H9 (cell line): ENCODE measurements around the gene PRSS50. TPM values are rescaled to one million over a fixed set of nuclear protein-coding genes. Genes with fewer than 3 reads are reported as not detected.

Experiments used
- DNase-seq: peaks from one replicate; pipeline ENCODE4 v3.0.0-alpha.2; 2017
- H2AFZ ChIP-seq: one replicate; pipeline ENCODE4 v1.6.1; 2013; ENCODE audit warnings: mild to moderate bottlenecking, low read length, control low read depth, moderate library complexity
- H2AK5ac ChIP-seq: 2 replicates; pipeline ENCODE4 v1.6.1; 2013; ENCODE audit warnings: low read length, control low read depth, mixed read lengths; ENCODE audit not compliant: insufficient read length
- H2BK120ac ChIP-seq: one replicate; pipeline ENCODE4 v1.6.1; 2013; ENCODE audit warnings: low read depth, mild to moderate bottlenecking, low read length, control low read depth, inconsistent platforms; ENCODE audit not compliant: poor library complexity, severe bottlenecking
- H2BK12ac ChIP-seq: 2 replicates; pipeline ENCODE4 v1.6.1; 2013; ENCODE audit warnings: low read length, control low read depth, mixed read lengths, low read depth; ENCODE audit not compliant: insufficient read length
- H2BK15ac ChIP-seq: 2 replicates; pipeline ENCODE4 v1.6.1; 2013; ENCODE audit warnings: low read depth, low read length, control low read depth
- H2BK20ac ChIP-seq: one replicate; pipeline ENCODE4 v1.6.1; 2013; ENCODE audit warnings: low read depth, mild to moderate bottlenecking, low read length, control low read depth, inconsistent platforms; ENCODE audit not compliant: poor library complexity, severe bottlenecking
- H2BK5ac ChIP-seq: 2 replicates; pipeline ENCODE4 v1.6.1; 2013; ENCODE audit warnings: low read length, control low read depth, mixed read lengths; ENCODE audit not compliant: insufficient read length
- H3K14ac ChIP-seq: 2 replicates; pipeline ENCODE4 v1.6.1; 2013; ENCODE audit warnings: low read length, control low read depth; ENCODE audit not compliant: insufficient read depth
- H3K18ac ChIP-seq: 2 replicates; pipeline ENCODE4 v1.6.1; 2013; ENCODE audit warnings: low read depth, mild to moderate bottlenecking, mixed read lengths, low read length, control low read depth; ENCODE audit not compliant: insufficient read length
- H3K23ac ChIP-seq: 2 replicates; pipeline ENCODE4 v1.6.1; 2013; ENCODE audit warnings: low read length, control low read depth, mixed read lengths, low read depth; ENCODE audit not compliant: insufficient read length
- H3K23me2 ChIP-seq: 2 replicates; pipeline ENCODE4 v1.6.1; 2013; ENCODE audit warnings: low read depth, mild to moderate bottlenecking, mixed read lengths, low read length, control low read depth; ENCODE audit not compliant: insufficient read length, poor library complexity, severe bottlenecking
- H3K27ac ChIP-seq: 2 replicates; pipeline ENCODE4 v1.5.1; 2013; ENCODE audit warnings: low read length, control low read depth, mixed read lengths, low read depth; ENCODE audit not compliant: insufficient read length
- H3K27me3 ChIP-seq: 2 replicates; pipeline ENCODE4 v1.6.1; 2013; ENCODE audit warnings: low read length, control low read depth, inconsistent platforms; ENCODE audit not compliant: insufficient read depth
- H3K4ac ChIP-seq: 2 replicates; pipeline ENCODE4 v1.6.1; 2013; ENCODE audit warnings: low read depth, mild to moderate bottlenecking, control low read depth, inconsistent platforms, low read length, moderate library complexity
- H3K4me1 ChIP-seq: 2 replicates; pipeline ENCODE4 v1.6.1; 2013; ENCODE audit warnings: low read length, control low read depth, inconsistent platforms; ENCODE audit not compliant: insufficient read depth
- H3K4me2 ChIP-seq: 2 replicates; pipeline ENCODE4 v1.6.1; 2013; ENCODE audit warnings: low read length, control low read depth, mixed read lengths; ENCODE audit not compliant: insufficient read length, insufficient read depth
- H3K56ac ChIP-seq: 2 replicates; pipeline ENCODE4 v1.6.1; 2013; ENCODE audit warnings: low read depth, mild to moderate bottlenecking, mixed read lengths, low read length, control low read depth; ENCODE audit not compliant: insufficient read length
- H3K79me1 ChIP-seq: 2 replicates; pipeline ENCODE4 v1.6.1; 2013; ENCODE audit warnings: low read depth, mild to moderate bottlenecking, moderate library complexity, low read length, control low read depth, inconsistent platforms; ENCODE audit not compliant: insufficient read depth, poor library complexity, severe bottlenecking
- H3K79me2 ChIP-seq: 2 replicates; pipeline ENCODE4 v1.6.1; 2013; ENCODE audit warnings: low read length, control low read depth, inconsistent platforms; ENCODE audit not compliant: insufficient read depth
- H3K9ac ChIP-seq: 2 replicates; pipeline ENCODE4 v1.6.1; 2013; ENCODE audit warnings: low read length, control low read depth, mixed read lengths; ENCODE audit not compliant: insufficient read length; ENCODE audit errors: extremely low read depth
- H3K9me3 ChIP-seq: one replicate; pipeline ENCODE4 v1.6.1; 2013; ENCODE audit warnings: low read depth, low read length, inconsistent platforms; ENCODE audit not compliant: control insufficient read depth
- H3T11ph ChIP-seq: one replicate; pipeline ENCODE4 v1.6.1; 2013; ENCODE audit warnings: mild to moderate bottlenecking, low read length, control low read depth, inconsistent platforms
- H4K20me1 ChIP-seq: one replicate; pipeline ENCODE4 v1.6.1; 2013; ENCODE audit not compliant: control insufficient read depth, insufficient read length, insufficient read depth
- H4K5ac ChIP-seq: 2 replicates; pipeline ENCODE4 v1.6.1; 2013; ENCODE audit warnings: low read depth, mild to moderate bottlenecking, mixed read lengths, low read length, control low read depth; ENCODE audit not compliant: insufficient read length
- H4K8ac ChIP-seq: replicated peaks from 2 replicates; pipeline ENCODE4 v1.6.1; 2013; ENCODE audit warnings: low read length, control low read depth, mixed read lengths, low read depth; ENCODE audit not compliant: insufficient read length
- H4K91ac ChIP-seq: 2 replicates; pipeline ENCODE4 v1.6.1; 2013; ENCODE audit warnings: low read depth, mild to moderate bottlenecking, moderate library complexity, mixed read lengths, low read length, control low read depth; ENCODE audit not compliant: insufficient read length
- H3K27ac Mint-ChIP-seq, 3 experiments: 2 replicates in 2 of 3; 3 replicates in 1 of 3; pipeline ENCODE4 v1.8.0; 2020 to 2021; ENCODE audit warnings: mixed read lengths in 3 of 3, mild to moderate bottlenecking in 1 of 3, moderate library complexity in 1 of 3
- H3K27me3 Mint-ChIP-seq: 2 replicates; pipeline ENCODE4 v1.8.0; 2021; ENCODE audit warnings: low read depth, mild to moderate bottlenecking, moderate library complexity, mixed read lengths
- H3K36me3 Mint-ChIP-seq, 3 experiments: 2 replicates in 2 of 3; 3 replicates in 1 of 3; pipeline ENCODE4 v1.8.0; 2020 to 2021; ENCODE audit warnings: low read depth in 3 of 3, mixed read lengths in 3 of 3; ENCODE audit not compliant: insufficient read depth in 1 of 3
- H3K4me1 Mint-ChIP-seq, 2 experiments: 2 replicates each; pipeline ENCODE4 v1.8.0; 2020; ENCODE audit warnings: mixed read lengths in 2 of 2
- H3K4me3 Mint-ChIP-seq, 2 experiments: 2 replicates in 1 of 2; 3 replicates in 1 of 2; pipeline ENCODE4 v1.8.0; 2020 to 2021; ENCODE audit warnings: mild to moderate bottlenecking in 2 of 2, mixed read lengths in 2 of 2, moderate library complexity in 1 of 2
- H3K9me3 Mint-ChIP-seq, 2 experiments: 2 replicates in 1 of 2; 3 replicates in 1 of 2; pipeline ENCODE4 v1.8.0; 2020; ENCODE audit warnings: mild to moderate bottlenecking in 2 of 2, mixed read lengths in 2 of 2, moderate library complexity in 1 of 2
- CTCF ChIP-seq: fragments of 200-600 bp; sonication (generic); conservative IDR thresholded peaks from 3 replicates; pipeline ENCODE4 v1.8.0; 2021; ENCODE audit warnings: antibody characterized with exemption, mild to moderate bottlenecking
- WGBS: extraction: QIAGEN DNeasy Blood & Tissue Kit; methylation state at CpG from one replicate; pipeline ENCODE4 v1.1.7; 2013; ENCODE audit warnings: missing lambda C conversion rate, low lambda C conversion rate, mixed read lengths; ENCODE audit not compliant: insufficient read length; ENCODE audit errors: extremely low coverage; 5-methylcytosine and 5-hydroxymethylcytosine counted together
- total RNA-seq: library from RNA; stranded (reverse); gene quantifications from 2 replicates; pipeline ENCODE4 v1.2.1, GENCODE V29; 2021

PRSS50 gene
- total RNA-seq, 1 experiment from 2014 or later, result 0.24 TPM

DNA sequence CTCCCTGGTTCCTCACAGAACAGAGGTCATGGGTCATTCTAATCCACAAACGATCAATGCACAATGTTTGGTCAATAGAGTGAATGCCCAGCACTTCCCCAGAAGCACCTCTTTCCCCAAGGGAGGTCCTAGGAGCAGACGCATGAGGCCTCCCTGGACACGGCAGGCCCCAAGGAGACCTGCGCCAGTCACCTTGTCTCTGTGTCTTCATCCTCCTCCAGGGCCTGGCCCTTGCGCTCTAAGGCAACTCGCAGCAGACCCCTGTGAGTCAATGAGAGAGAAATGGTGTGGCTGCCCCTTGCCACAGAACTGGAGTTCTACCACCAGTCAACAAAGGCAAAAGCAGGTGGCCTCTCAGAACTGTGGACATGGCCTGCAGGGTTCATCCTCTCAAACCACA lies 42.2 kb downstream of the PRSS50 start:
- Histone ChIP-seq H3K23me2 (no peaks in the 10 kb centered on the region), H4K20me1 (no peaks in the 10 kb centered on the region), H3K4me1 (no peaks in the 10 kb centered on the region), H3K79me1 (no peaks in the 10 kb centered on the region), H3K9ac (no peak overlapping the region), H3K18ac (no peak overlapping the region), H4K5ac (no peak overlapping the region), H2AK5ac (no peak overlapping the region), H3T11ph (no peak overlapping the region), H2BK20ac (no peak overlapping the region), H3K4ac (no peak overlapping the region), H3K27ac (no peak overlapping the region), H2BK120ac (no peak overlapping the region), H4K8ac (no peak overlapping the region), H3K14ac (no peak overlapping the region), H4K91ac (no peak overlapping the region), H2AFZ (no peak overlapping the region), H2BK15ac (no peak overlapping the region), H3K9me3 (no peaks in the 10 kb centered on the region), H3K56ac (no peak overlapping the region), H3K4me2 (no peak overlapping the region), H3K27me3 (no peaks in the 10 kb centered on the region), H2BK5ac (no peak overlapping the region), H3K23ac (no peak overlapping the region), H2BK12ac (no peak overlapping the region), H3K79me2 (no peaks in the 10 kb centered on the region)
- peaks cover 3 to 16% of the 10 kb centered on the region in 2 experiments for H3K4me1 Mint-ChIP-seq
- H3K9me3 Mint-ChIP-seq, result no peaks in the 10 kb centered on the region
- H3K36me3 Mint-ChIP-seq, result peaks cover 0 to 8% (median 0%) of the 10 kb centered on the region in 3 experiments; a peak in 2 of 7 replicates
- no peaks in the 10 kb centered on the region; the same call in 1 of the 2 replicates for H3K27me3 Mint-ChIP-seq
- H3K4me3 Mint-ChIP-seq, result no peak overlapping the region
- WGBS, result no CpG with 5 or more reads among the region's 6 CpGs
- TF ChIP-seq CTCF, result no peak
- H3K27ac Mint-ChIP-seq, result no peak overlapping the region
- DNase-seq, result no peak
